GM12892 (cell line): Measurements from ENCODE around the gene CCDC134.
A peak's percentile ranks its signal among the peaks of the same experiment; 100 is the strongest.

ENCODE experiments used
- DNase-seq: peaks from one replicate; pipeline ENCODE4 v3.0.0; 2011; ENCODE audit not compliant: insufficient read length
- FAIRE-seq: peaks from 2 replicates; lab custom pipeline; 2011; peaks lifted over from hg19 to GRCh38; lab: Jason Lieb, UNC
- POLR2A ChIP-seq: IDR thresholded peaks from 2 replicates; pipeline ENCODE4 v1.6.1; 2011; ENCODE audit warnings: low read depth, low read length, control low read depth
- POLR2AphosphoS5 ChIP-seq: IDR thresholded peaks from 2 replicates; pipeline ENCODE4 v1.6.1; 2011; ENCODE audit warnings: low read depth, low read length, control low read depth
- TAF1 ChIP-seq: IDR thresholded peaks from 2 replicates; pipeline ENCODE4 v1.6.1; 2011; ENCODE audit warnings: low read depth, mild to moderate bottlenecking, control low read depth, low read length, borderline replicate concordance

CCDC134 gene

DNA sequence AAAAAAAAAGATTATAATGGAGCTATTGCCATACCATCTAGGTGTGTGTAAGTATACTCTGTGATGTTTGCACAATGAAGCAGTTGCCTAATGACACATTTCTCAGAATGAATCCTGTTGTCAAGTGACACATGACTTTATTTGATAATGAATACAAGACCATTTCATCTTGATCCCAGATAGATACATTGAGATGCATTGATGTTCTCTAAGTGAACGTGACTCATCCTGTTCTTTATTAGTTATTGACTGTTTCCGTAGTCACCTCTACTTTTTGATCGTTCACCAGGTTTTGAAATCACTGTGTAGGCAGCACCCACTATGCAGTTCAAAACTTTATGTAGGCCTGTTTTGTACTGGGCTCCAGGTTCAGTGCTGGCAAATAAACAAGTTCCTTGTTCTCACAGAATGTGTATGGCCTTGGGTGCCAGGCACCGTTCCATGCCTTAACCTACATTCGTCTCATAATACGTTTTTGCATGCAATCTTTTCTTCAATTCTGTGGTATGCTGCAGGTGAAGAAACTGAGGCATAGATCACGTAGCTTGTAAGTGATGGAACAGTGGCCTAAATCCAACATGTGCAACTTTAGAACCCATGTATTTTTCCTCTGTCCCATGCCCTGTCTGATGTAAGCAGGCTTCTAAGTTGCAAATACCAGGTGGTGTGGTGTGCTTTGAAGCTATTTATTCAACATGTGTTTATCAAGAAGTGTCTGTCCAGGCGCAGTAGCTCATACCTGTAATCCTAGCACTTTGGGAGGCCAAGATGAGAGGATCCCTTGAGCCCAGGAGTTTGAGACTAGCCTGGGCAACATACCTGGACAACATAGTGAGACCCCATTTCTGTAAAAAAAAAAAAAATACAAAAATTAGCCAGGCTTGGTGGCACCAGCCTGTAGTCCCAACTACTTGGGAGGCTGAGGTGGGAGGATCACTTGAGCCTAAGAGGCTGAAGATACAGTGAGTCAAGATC, 42.8 kb downstream of the CCDC134 start:
- peak; percentile 78 for FAIRE-seq

DNA sequence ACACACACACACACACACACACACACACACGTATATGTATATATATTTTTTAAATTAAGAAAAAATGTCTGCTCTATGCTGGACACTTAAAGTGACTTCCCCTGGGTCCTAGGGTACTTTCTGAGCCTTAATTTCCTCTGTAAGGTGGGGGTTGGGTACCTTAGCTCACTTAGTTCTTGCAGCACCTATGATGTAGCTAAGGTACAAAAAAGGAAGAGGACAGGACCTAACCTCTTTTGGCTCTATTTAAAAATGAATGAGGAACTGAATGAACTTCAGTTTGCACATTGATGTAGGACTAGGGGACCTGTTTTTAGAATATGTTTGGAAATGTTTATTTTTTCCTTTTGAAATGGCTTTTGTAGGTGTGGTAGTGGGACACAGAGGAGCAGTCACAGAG, 43.6 kb downstream of the CCDC134 start:
- no peak for FAIRE-seq
- TF ChIP-seq TAF1 (no peak), POLR2AphosphoS5 (no peak), POLR2A (no peak)
- DNase-seq, result no peak

More for the DNA sequence above, 42.8 kb downstream of the CCDC134 start:
- DNase-seq, result no peak
- TF ChIP-seq POLR2A (0 out of 2 replicates have a peak, but pooled peaks have one; percentile 19), POLR2AphosphoS5 (no peak)

DNA sequence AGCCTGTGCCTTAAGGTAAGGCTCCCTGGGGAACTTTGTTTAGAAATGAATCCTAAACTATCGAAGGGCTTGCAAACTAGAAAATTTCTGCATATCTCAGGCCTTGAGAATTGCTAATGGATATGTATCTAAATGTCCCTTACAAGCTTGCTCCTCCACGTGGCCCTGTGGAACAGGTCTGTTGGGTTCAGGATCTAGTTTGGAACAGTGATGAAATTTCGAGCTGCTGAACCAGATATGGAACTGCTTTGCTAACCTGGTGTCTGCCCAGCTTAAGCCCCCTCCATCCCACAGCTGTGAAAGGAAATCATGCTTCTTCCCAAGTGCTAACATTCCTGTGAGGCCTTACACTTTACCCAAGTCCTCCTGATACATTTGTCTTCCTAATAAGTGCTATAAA, 44.0 kb downstream of the CCDC134 start:
- DNase-seq (no peak), FAIRE-seq (peak; percentile 36)
- TF ChIP-seq POLR2A (no peak), POLR2AphosphoS5 (no peak), TAF1 (no peak)

DNA sequence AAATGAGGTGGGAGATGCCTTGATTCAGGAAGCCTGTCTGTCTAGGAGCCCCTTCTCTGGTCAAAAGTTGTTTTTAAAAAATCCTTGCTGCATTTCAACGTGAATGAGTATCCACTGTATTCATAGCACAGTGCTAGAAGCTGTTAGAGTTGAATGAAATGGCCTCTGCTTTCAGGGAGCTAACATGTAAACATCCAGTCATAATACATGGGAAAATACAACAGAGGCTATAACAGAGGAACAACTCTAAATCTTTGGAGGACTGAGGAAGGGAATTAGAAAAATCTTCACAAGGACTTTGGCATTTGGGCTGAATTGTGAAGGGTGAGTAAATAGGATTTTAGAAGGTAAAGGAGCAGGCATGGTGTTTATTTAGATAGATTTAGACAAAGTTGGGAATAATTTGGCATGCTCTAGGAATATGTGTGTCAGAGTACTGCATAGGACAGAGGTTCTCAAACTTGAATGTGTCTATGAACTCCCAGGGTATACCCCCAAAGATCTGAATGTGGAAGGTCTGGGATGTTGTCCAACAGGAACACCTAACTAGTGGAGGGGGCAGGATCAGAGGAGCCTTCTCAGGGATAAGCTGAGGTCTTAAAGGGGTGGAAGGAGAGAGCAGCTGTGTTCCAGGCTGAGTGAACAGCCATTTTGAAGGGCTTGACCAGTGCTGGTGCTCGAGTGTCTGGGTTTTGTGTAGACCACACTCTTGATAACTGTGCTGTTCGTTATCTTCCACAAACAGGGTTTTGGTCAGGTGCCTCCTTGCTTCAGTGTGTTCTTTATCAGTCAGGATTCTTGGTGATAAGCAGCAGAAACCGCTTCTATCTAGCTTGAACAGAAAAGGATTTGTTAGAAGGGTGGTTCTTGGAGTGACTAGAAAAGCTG, 45.1 kb downstream of the CCDC134 start:
- TF ChIP-seq POLR2AphosphoS5 (no peak), POLR2A (no peak), TAF1 (no peak)
- peak; percentile 30 for FAIRE-seq
- DNase-seq, result no peak

- FAIRE-seq (peak; percentile 57), DNase-seq (no peak)
- no peak for TF ChIP-seq POLR2AphosphoS5
These were observed 45.9 kb downstream of the CCDC134 start for GRCh38 chr22:41846268-41846987.

GRCh38 chr22:41847300-41847699, 46.8 kb downstream of the CCDC134 start:
- peak; percentile 64 for FAIRE-seq
- no peak for DNase-seq
- TF ChIP-seq POLR2AphosphoS5 (no peak), POLR2A (no peak)

GRCh38 chr22:41848468-41848867, 48.0 kb downstream of the CCDC134 start:
- DNase-seq (no peak), FAIRE-seq (no peak)
- TF ChIP-seq POLR2A, result no peak

- no peak for DNase-seq
- FAIRE-seq, result no peak
- TF ChIP-seq POLR2A, result no peak
- TF ChIP-seq TAF1, result no peak
- no peak for TF ChIP-seq POLR2AphosphoS5
These were observed 56.0 kb downstream of the CCDC134 start for GRCh38 chr22:41856469-41856868.

GRCh38 chr22:41857155-41857859, 56.8 kb downstream of the CCDC134 start:
- FAIRE-seq (peak; percentile 88), DNase-seq (peak; percentile 47)
- no peak for TF ChIP-seq POLR2AphosphoS5
- TF ChIP-seq POLR2A, result no peak

DNA sequence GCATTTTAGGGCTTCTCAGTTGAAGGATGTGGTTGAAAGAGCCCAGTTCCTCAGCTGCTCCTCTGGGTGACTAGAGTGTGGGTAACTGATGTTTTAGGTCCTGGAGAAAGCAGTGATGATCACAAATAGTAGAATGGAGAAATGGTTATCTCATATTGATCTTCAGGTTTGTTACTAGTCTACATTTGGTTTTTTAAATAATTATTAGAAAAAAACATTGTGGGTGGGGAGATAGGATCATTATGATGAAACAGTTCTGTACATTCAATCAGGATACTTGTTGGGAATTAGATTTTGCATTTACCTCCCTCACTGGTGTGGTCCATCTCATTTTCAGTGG, 57.4 kb downstream of the CCDC134 start:
- no peak for DNase-seq
- TF ChIP-seq POLR2AphosphoS5 (no peak), POLR2A (no peak), TAF1 (no peak)
- no peak for FAIRE-seq

GRCh38 chr22:41862160-41862529, 61.7 kb downstream of the CCDC134 start:
- peak; percentile 95 for FAIRE-seq
- peak; percentile 34 for DNase-seq
- peak; percentile 71 for TF ChIP-seq POLR2AphosphoS5
- no peak for TF ChIP-seq TAF1
- TF ChIP-seq POLR2A, result peak; percentile 63
